Panc1 (cell line): ENCODE results near the gene TMEM201. TPM values are rescaled to one million over a fixed set of nuclear protein-coding genes. Genes with fewer than 3 reads are reported as not detected.

Experiments used
- ATAC-seq: fragments of 200-7000 bp; cut with Tn5 transposase; 2 replicates; pipeline ENCODE4 v1.9.1; 2020; ENCODE audit warnings: mild to moderate bottlenecking, moderate library complexity
- BruUV-seq: library from RNA; stranded (reverse); fragments of 400-500 nt; replicated peaks from 2 replicates; lab custom pipeline; 2021; lab: Mats Ljungman, UMichigan
- CTCF ChIA-PET: fragments of 300-600 bp; sonication (Branson Sonifier 250); formaldehyde crosslinking; loops from one replicate; lab custom pipeline; 2022; ENCODE audit warnings: antibody characterized with exemption; lab: Charles Lee
- POLR2A ChIA-PET: fragments of 300-600 bp; sonication (Branson Sonifier 250); formaldehyde crosslinking; loops from one replicate; lab custom pipeline; 2022; ENCODE audit warnings: antibody characterized with exemption; lab: Charles Lee
- DNase-seq: peaks from one replicate; pipeline ENCODE4 v3.0.0-alpha.2; 2010; ENCODE audit warnings: low read depth, low spot score
- H3K27ac ChIP-seq: 2 replicates; pipeline ENCODE4 v1.5.1; 2011; ENCODE audit warnings: mild to moderate bottlenecking, low read length, inconsistent platforms
- H3K27me3 ChIP-seq: fragments of 200-500 bp; sonication (Bioruptor generic); 2 replicates; pipeline ENCODE4 v1.6.0; 2014; ENCODE audit warnings: low read length, inconsistent platforms; ENCODE audit not compliant: control insufficient read depth, insufficient read depth
- H3K36me3 ChIP-seq: fragments of 200-500 bp; sonication (Bioruptor generic); 2 replicates; pipeline ENCODE4 v1.5.1; 2014; ENCODE audit warnings: inconsistent platforms, mild to moderate bottlenecking, low read length, moderate library complexity; ENCODE audit not compliant: control insufficient read depth, insufficient read depth
- H3K4me1 ChIP-seq: 2 replicates; pipeline ENCODE4 v1.5.1; 2011; ENCODE audit warnings: inconsistent platforms, mild to moderate bottlenecking, low read length, moderate library complexity; ENCODE audit not compliant: control insufficient read depth, insufficient read depth
- H3K4me3 ChIP-seq, 2 experiments: 2 replicates each; pipeline ENCODE4 v1.5.1; 2011 to 2012; ENCODE audit warnings: low read depth in 2 of 2, low read length in 2 of 2, mild to moderate bottlenecking in 2 of 2, inconsistent platforms in 1 of 2, moderate library complexity in 1 of 2
- H3K9me3 ChIP-seq: fragments of 200-500 bp; sonication (Bioruptor generic); 2 replicates; pipeline ENCODE4 v1.5.1; 2014; ENCODE audit warnings: low read depth, mild to moderate bottlenecking, inconsistent platforms, low read length, moderate library complexity; ENCODE audit not compliant: control insufficient read depth, insufficient read depth
- POLR2AphosphoS5 ChIP-seq: IDR thresholded peaks from 2 replicates; pipeline ENCODE4 v1.6.1; 2012; ENCODE audit warnings: mild to moderate bottlenecking, low read depth, low read length, moderate library complexity
- REST ChIP-seq, 2 experiments: IDR thresholded peaks; 2 replicates each; pipeline ENCODE4 v1.6.1; 2011 to 2012; ENCODE audit warnings: low read depth in 2 of 2, control low read depth in 1 of 2, low read length in 1 of 2, mild to moderate bottlenecking in 1 of 2, moderate library complexity in 1 of 2; ENCODE audit not compliant: insufficient read depth in 1 of 2
- SIN3A ChIP-seq: IDR thresholded peaks from 2 replicates; pipeline ENCODE4 v1.6.1; 2012; ENCODE audit warnings: low read depth, mild to moderate bottlenecking, low read length, moderate library complexity, borderline replicate concordance; ENCODE audit not compliant: insufficient read depth
- TCF7L2 ChIP-seq: IDR thresholded peaks from 2 replicates; pipeline ENCODE4 v1.6.1; 2011; ENCODE audit warnings: mild to moderate bottlenecking, low read depth, low read length, inconsistent platforms
- in situ Hi-C: cut with HindIII; loops from 2 replicates; pipeline ENCODE4 v1.10.0; 2016; ENCODE audit warnings: low sequenced_read_pairs, low pct_unique_long_range_greater_than_20kb
- intact Hi-C: fragments of 100-400 bp; cut with micrococcal nuclease; formaldehyde crosslinking; loops from one replicate; pipeline ENCODE4 v1.10.0; 2022; ENCODE audit not compliant: unreplicated experiment
- total RNA-seq: library from RNA; stranded (reverse); gene quantifications from one replicate; pipeline ENCODE4 v1.2.1, GENCODE V29; 2021; ENCODE audit not compliant: unreplicated experiment
- TF ChIP-seq, protein P1 (sequence below): fragments of 450-650 bp; IDR thresholded peaks from 2 replicates; pipeline ENCODE4 v1.5.1; 2017; ENCODE audit warnings: mild to moderate bottlenecking

The TMEM201 gene
- total RNA-seq, 1 experiment from 2014 or later, result 26.5 TPM

DNA sequence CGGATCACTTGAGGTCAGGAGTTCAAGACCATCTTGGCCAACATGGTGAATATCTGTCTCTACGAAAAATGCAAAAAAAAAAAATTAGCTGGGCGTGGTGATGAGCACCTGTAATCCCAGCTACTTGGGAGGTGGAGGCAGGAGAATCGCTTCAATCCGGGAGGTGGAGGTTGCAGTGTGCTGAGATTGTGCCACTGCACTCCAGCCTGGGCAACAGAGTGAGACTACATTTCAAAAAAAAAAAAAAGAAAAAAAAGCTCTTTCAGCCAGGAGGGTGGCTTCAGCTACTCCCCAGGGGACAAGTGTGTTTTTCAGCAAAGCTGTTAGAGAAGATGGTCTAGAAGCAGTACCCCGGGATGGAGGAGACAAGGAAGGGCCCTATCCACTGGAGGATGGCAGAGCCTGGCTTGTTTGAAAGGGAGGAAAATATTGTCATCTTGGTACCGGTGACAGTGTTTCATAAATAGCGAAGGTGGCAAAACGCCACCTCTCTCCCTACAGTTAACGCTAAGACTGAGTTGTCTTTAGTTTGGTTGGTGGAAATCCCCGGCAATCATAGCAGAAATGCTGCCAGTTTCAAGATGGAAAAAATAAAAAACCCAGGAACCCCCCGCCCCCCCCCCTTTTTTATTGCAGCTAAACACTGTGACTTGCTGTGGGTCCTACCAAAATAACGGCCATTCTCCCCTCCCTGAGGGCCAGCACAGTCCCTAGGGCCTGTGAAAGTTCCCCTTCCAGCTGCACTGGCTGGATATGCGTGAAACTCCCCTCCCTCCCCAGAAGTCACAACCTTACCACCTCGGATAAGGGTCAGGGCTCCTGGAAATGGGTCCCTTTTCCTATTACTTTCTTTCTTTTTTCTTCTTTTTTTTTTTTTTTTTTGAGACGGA lies 66.4 kb downstream of the TMEM201 start:
- CTCF ChIA-PET, result interaction anchor here (0.6 to 0.7 kb wide), 3 partner anchors 29 to 56 kb away, joined by 3 to 6 read pairs (median 5); no protein-coding TSS in a partner anchor
- Histone ChIP-seq H3K27me3 (no peaks in the 10 kb centered on the region), H3K4me1 (no peaks in the 10 kb centered on the region), H3K27ac (no peak overlapping the region), H3K4me3 (no peak overlapping the region), H3K36me3 (no peaks in the 10 kb centered on the region), H3K9me3 (no peaks in the 10 kb centered on the region)
- BruUV-seq, result no TSS peak
- TF ChIP-seq SIN3A, result no peak
- TF ChIP-seq TCF7L2, result no peak
- TF ChIP-seq, protein P1, sequence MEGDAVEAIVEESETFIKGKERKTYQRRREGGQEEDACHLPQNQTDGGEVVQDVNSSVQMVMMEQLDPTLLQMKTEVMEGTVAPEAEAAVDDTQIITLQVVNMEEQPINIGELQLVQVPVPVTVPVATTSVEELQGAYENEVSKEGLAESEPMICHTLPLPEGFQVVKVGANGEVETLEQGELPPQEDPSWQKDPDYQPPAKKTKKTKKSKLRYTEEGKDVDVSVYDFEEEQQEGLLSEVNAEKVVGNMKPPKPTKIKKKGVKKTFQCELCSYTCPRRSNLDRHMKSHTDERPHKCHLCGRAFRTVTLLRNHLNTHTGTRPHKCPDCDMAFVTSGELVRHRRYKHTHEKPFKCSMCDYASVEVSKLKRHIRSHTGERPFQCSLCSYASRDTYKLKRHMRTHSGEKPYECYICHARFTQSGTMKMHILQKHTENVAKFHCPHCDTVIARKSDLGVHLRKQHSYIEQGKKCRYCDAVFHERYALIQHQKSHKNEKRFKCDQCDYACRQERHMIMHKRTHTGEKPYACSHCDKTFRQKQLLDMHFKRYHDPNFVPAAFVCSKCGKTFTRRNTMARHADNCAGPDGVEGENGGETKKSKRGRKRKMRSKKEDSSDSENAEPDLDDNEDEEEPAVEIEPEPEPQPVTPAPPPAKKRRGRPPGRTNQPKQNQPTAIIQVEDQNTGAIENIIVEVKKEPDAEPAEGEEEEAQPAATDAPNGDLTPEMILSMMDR, result no peak
- no peak for TF ChIP-seq REST (IDR thresholded peaks at IDR 0.05; ENCODE audit: insufficient read depth in 1 of 2, low read depth in 2 of 2, low read length in 1 of 2)
- no peak for TF ChIP-seq POLR2AphosphoS5
- intact Hi-C loops (no loop called here), in situ Hi-C loops (no loop called here)
- no peak for DNase-seq
- POLR2A ChIA-PET, result interaction anchor here (0.6 to 0.7 kb wide), 2 partner anchors 63 to 356 kb away, joined by 4 to 5 read pairs; no protein-coding TSS in a partner anchor
- ATAC-seq, result no peak

DNA sequence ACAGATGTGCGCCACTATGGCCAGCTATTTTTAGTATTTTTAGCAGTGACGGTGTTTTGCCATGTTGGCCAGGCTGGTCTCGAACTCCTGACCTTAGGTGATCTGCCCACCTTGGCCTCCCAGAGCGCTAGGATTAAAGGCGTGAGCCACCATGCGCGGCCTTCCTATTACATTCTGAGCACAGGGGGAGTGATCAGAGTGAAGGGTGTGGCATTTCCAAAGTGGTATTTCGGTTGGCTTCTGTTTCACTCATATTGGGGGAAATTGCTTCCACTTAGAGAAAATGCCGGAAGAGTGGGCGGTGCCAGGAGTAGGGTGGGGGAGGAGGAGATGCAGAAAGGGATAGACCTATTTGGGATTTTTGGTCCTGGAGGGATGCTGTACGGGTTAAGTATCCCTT lies 67.1 kb downstream of the TMEM201 start:
- DNase-seq (no peak), ATAC-seq (no peak)
- Histone ChIP-seq H3K36me3 (no peaks in the 10 kb centered on the region), H3K27me3 (no peaks in the 10 kb centered on the region), H3K4me1 (no peaks in the 10 kb centered on the region), H3K27ac (no peak overlapping the region), H3K4me3 (no peak overlapping the region), H3K9me3 (no peaks in the 10 kb centered on the region)
- ChIA-PET POLR2A (no interaction called here), CTCF (interaction anchor here (0.7 kb wide), 2 partner anchors 57 to 224 kb away, joined by 3 to 6 read pairs; no protein-coding TSS in a partner anchor)
- TF ChIP-seq, protein P1, result no peak
- no TSS peak for BruUV-seq
- in situ Hi-C loops, result no loop called here
- intact Hi-C loops, result no loop called here
